ENCODE data around the gene KDM5B. TPM values are rescaled to one million over a fixed set of nuclear protein-coding genes. Genes with fewer than 3 reads are reported as not detected.

KDM5B gene
- total and polyA plus RNA-seq, 2 experiments from 2014 or later: 175 to 202 TPM

- TF ChIP-seq, protein P1, sequence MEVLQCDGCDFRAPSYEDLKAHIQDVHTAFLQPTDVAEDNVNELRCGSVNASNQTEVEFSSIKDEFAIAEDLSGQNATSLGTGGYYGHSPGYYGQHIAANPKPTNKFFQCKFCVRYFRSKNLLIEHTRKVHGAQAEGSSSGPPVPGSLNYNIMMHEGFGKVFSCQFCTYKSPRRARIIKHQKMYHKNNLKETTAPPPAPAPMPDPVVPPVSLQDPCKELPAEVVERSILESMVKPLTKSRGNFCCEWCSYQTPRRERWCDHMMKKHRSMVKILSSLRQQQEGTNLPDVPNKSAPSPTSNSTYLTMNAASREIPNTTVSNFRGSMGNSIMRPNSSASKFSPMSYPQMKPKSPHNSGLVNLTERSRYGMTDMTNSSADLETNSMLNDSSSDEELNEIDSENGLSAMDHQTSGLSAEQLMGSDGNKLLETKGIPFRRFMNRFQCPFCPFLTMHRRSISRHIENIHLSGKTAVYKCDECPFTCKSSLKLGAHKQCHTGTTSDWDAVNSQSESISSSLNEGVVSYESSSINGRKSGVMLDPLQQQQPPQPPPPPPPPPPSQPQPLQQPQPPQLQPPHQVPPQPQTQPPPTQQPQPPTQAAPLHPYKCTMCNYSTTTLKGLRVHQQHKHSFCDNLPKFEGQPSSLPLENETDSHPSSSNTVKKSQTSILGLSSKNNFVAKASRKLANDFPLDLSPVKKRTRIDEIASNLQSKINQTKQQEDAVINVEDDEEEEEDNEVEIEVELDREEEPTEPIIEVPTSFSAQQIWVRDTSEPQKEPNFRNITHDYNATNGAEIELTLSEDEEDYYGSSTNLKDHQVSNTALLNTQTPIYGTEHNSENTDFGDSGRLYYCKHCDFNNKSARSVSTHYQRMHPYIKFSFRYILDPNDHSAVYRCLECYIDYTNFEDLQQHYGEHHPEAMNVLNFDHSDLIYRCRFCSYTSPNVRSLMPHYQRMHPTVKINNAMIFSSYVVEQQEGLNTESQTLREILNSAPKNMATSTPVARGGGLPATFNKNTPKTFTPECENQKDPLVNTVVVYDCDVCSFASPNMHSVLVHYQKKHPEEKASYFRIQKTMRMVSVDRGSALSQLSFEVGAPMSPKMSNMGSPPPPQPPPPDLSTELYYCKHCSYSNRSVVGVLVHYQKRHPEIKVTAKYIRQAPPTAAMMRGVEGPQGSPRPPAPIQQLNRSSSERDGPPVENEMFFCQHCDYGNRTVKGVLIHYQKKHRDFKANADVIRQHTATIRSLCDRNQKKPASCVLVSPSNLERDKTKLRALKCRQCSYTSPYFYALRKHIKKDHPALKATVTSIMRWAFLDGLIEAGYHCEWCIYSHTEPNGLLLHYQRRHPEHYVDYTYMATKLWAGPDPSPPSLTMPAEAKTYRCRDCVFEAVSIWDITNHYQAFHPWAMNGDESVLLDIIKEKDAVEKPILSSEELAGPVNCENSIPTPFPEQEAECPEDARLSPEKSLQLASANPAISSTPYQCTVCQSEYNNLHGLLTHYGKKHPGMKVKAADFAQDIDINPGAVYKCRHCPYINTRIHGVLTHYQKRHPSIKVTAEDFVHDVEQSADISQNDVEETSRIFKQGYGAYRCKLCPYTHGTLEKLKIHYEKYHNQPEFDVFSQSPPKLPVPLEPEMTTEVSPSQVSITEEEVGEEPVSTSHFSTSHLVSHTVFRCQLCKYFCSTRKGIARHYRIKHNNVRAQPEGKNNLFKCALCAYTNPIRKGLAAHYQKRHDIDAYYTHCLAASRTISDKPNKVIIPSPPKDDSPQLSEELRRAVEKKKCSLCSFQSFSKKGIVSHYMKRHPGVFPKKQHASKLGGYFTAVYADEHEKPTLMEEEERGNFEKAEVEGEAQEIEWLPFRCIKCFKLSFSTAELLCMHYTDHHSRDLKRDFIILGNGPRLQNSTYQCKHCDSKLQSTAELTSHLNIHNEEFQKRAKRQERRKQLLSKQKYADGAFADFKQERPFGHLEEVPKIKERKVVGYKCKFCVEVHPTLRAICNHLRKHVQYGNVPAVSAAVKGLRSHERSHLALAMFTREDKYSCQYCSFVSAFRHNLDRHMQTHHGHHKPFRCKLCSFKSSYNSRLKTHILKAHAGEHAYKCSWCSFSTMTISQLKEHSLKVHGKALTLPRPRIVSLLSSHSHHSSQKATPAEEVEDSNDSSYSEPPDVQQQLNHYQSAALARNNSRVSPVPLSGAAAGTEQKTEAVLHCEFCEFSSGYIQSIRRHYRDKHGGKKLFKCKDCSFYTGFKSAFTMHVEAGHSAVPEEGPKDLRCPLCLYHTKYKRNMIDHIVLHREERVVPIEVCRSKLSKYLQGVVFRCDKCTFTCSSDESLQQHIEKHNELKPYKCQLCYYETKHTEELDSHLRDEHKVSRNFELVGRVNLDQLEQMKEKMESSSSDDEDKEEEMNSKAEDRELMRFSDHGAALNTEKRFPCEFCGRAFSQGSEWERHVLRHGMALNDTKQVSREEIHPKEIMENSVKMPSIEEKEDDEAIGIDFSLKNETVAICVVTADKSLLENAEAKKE (CRISPR knock-in tag; IDR thresholded peaks at IDR 0.05): no peak
- TF ChIP-seq, protein P2, sequence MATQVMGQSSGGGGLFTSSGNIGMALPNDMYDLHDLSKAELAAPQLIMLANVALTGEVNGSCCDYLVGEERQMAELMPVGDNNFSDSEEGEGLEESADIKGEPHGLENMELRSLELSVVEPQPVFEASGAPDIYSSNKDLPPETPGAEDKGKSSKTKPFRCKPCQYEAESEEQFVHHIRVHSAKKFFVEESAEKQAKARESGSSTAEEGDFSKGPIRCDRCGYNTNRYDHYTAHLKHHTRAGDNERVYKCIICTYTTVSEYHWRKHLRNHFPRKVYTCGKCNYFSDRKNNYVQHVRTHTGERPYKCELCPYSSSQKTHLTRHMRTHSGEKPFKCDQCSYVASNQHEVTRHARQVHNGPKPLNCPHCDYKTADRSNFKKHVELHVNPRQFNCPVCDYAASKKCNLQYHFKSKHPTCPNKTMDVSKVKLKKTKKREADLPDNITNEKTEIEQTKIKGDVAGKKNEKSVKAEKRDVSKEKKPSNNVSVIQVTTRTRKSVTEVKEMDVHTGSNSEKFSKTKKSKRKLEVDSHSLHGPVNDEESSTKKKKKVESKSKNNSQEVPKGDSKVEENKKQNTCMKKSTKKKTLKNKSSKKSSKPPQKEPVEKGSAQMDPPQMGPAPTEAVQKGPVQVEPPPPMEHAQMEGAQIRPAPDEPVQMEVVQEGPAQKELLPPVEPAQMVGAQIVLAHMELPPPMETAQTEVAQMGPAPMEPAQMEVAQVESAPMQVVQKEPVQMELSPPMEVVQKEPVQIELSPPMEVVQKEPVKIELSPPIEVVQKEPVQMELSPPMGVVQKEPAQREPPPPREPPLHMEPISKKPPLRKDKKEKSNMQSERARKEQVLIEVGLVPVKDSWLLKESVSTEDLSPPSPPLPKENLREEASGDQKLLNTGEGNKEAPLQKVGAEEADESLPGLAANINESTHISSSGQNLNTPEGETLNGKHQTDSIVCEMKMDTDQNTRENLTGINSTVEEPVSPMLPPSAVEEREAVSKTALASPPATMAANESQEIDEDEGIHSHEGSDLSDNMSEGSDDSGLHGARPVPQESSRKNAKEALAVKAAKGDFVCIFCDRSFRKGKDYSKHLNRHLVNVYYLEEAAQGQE (IDR thresholded peaks at IDR 0.05; ENCODE audit: unreplicated experiment): no peak
- no peak for TF ChIP-seq CREB1 (CRISPR knock-in tag; IDR thresholded peaks at IDR 0.05; ENCODE audit: low read depth)
These were observed 39.9 kb upstream of the KDM5B start (continued) for GRCh38 chr1:202848191-202848542.

- Histone ChIP-seq H3K36me3 (ENCODE audit: insufficient read depth) (no peaks in the 10 kb centered on the region), H4K20me1 (replicated peaks; ENCODE audit: insufficient read depth) (no peaks in the 10 kb centered on the region), H3K27ac (ENCODE audit: low read depth) (no peak overlapping the region), H3K27me3 (ENCODE audit: insufficient read depth) (no peaks in the 10 kb centered on the region), H3K4me2 (0 out of 2 replicates have a peak overlapping the region, but pooled peaks have one; percentile 15), H3K4me3 (no peak overlapping the region), H3K79me2 (replicated peaks; ENCODE audit: insufficient read depth) (no peaks in the 10 kb centered on the region), H3K9me2 (ENCODE audit: insufficient read depth) (no peaks in the 10 kb centered on the region), H3F3A (replicated peaks; ENCODE audit: low read depth) (0 out of 2 replicates have a peak, but pooled peaks cover 4% of the 10 kb centered on the region), H2AFZ (no peak overlapping the region), H3K4me1 (ENCODE audit: insufficient read depth) (peaks cover 8% of the 10 kb centered on the region)
- DNase-seq (ENCODE audit: low spot score) (peak; percentile 64), ATAC-seq (peak; percentile 71)
- H3K27me3 Mint-ChIP-seq (ENCODE audit: insufficient read depth, low read depth, poor library complexity): peaks cover 9% of the 10 kb centered on the region
- peak overlapping the region; percentile 22; the same call in 1 of the 2 replicates for H3K27ac Mint-ChIP-seq
- peaks cover 4% of the 10 kb centered on the region; the same call in 2 of the 3 replicates for H3K36me3 Mint-ChIP-seq (ENCODE audit: low read depth)
- H3K4me1 Mint-ChIP-seq: peaks cover 8% of the 10 kb centered on the region
- H3K9me3 Mint-ChIP-seq: no peaks in the 10 kb centered on the region
- no peak overlapping the region for H3K4me3 Mint-ChIP-seq
- TF ChIP-seq POLR2AphosphoS5 (IDR thresholded peaks at IDR 0.05; ENCODE audit: low read depth) (no peak), ZNF331 (CRISPR knock-in tag; IDR thresholded peaks at IDR 0.05; ENCODE audit: low read depth) (no peak), EZH2 (IDR thresholded peaks at IDR 0.05; ENCODE audit: low read depth, unreplicated experiment) (no peak), NANOG (IDR thresholded peaks at IDR 0.05; ENCODE audit: borderline replicate concordance) (no peak)
- TF ChIP-seq, protein P2 (IDR thresholded peaks at IDR 0.05; ENCODE audit: unreplicated experiment): no peak
These were observed 36.7 kb upstream of the KDM5B start for GRCh38 chr1:202844935-202845334.
